ENCODE results near the gene B4GALNT3. TPM values are rescaled to one million over a fixed set of nuclear protein-coding genes. Genes with fewer than 3 reads are reported as not detected.

Gene B4GALNT3
- total RNA-seq, 4 donors from 2014 or later, result under 0.01 to 0.80 (median 0.36) TPM

- Histone ChIP-seq H3K4me3 (peak overlapping the region; percentile 61 to 78 (median 68)), H3K36me3 (peaks cover 0 to 3% (median 1%) of the 10 kb centered on the region in 4 donors), H3K27me3 (no peaks in the 10 kb centered on the region), H3K4me1 (peaks cover 34 to 43% (median 42%) of the 10 kb centered on the region in 4 donors), H3K27ac (replicated peaks in 1 of 4) (peak overlapping the region; percentile 89 to 96 (median 96)), H3K9me3 (no peaks in the 10 kb centered on the region)
- 24% methylated on average over 3 of the region's 22 CpGs for WGBS
- TF ChIP-seq CTCF (IDR thresholded peaks at IDR 0.05), result no peak
- TF ChIP-seq POLR2AphosphoS5 (IDR thresholded peaks at IDR 0.05), result peak; percentile 72 to 86
- TF ChIP-seq EP300 (IDR thresholded peaks at IDR 0.05), result no peak
- TF ChIP-seq POLR2A (IDR thresholded peaks at IDR 0.05; ENCODE audit: low read depth), result peak; percentile 57
- intact Hi-C loops (cut with DNase I), result loop anchor here (1.0 to 2.0 kb wide), 2 partner anchors 244 to 378 kb away; partner anchors contain the start of gene RAD52
- DNase-seq (ENCODE audit: extremely low spot score), result no peak
These were observed 110.7 kb downstream of the B4GALNT3 start for GRCh38 chr12:570435-570920.

DNA sequence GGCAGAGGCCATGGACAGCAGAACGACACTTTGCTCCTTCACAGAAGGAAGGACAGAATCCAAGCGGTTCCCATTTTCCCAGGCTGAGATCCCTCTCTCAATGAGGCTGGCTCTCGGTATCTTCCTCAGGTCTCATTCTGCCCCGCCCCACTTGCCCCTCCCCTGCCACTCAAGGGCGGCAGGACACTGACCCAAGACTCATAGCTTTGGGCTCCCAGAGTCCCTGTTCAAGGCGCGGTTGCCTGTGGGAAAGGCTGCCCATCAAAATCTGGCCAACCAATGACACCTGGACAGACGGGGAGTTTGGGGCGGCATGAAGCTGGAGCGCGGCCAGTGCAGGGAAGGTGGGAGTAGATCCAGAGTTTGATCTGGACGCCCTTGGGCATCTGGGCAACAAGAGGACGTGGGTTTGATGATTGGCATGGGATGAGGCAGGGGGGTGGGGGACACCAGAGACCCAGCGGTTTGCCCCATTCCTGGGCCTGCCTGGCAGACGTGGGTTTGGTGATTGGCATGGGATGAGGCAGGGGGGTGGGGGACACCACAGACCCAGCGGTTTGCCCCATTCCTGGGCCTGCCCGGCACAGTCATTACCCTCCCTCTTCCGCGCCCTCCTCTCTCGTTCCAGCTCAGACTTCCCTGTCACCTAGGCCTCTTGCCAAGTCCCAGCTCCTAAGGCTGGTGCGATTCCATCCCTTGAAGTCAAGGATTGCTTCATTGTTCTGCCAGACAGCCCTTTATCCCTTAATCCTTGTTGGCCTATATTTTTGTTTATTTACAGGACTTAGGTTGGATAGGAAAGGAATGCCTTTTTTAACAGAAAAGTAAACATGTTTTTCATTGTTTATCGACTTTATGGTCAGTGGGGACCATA, 111.4 kb downstream of the B4GALNT3 start:
- 53% methylated on average over 18 of the region's 22 CpGs for WGBS
- Histone ChIP-seq H3K4me3 (peak overlapping the region; percentile 61 to 78 (median 68)), H3K27me3 (no peaks in the 10 kb centered on the region), H3K9me3 (no peaks in the 10 kb centered on the region), H3K36me3 (no peaks in the 10 kb centered on the region), H3K4me1 (peaks cover 40 to 50% (median 49%) of the 10 kb centered on the region in 4 donors), H3K27ac (replicated peaks in 1 of 4) (peak overlapping the region; percentile 89 to 96 (median 96))
- no peak for DNase-seq (ENCODE audit: extremely low spot score)
- no peak for TF ChIP-seq EP300 (IDR thresholded peaks at IDR 0.05)
- TF ChIP-seq CTCF (IDR thresholded peaks at IDR 0.05), result no peak
- TF ChIP-seq POLR2AphosphoS5 (IDR thresholded peaks at IDR 0.05), result peak; percentile 46 to 54
- intact Hi-C loops (cut with DNase I), result loop anchor here (1.0 to 2.0 kb wide), 2 partner anchors 243 to 378 kb away; partner anchors contain the start of gene RAD52

DNA sequence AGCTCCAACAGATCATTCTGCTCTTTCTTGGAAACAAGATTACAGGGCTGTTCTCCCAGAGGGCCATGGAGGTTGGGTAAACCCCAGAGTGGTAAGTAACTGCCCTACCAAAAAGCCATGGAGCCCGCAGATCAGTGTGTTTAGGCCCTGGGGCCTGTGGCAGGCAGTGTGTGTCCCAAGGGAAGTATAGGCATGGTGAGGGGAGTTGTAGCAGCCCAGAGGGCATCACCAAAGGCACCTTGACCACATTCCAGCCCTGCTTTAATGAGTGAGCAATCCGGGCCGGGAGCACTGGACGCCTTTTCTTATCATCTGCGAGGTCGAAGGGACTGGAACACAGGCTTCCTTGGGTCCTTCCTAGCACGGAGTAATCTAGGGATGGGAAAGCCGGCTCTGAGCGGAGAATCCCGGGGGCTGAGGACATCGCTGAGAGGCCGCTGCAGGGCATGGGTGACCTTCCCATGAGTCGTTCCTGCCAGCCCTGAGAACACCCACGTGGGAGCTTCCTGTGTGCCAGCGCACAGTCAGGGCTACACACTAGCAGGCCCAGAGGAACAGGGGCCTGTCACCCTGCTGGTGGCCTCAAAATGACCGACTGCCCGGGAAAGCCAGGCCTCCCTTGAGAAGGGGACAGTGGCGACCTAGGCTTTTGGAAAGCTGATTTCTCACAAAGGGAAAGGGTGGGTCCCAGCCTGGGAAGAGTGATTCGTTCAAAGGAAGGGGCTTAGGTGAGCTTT, 112.2 kb downstream of the B4GALNT3 start:
- no peaks in the 10 kb centered on the region for H3K36me3 ChIP-seq
- H3K27me3 ChIP-seq, result no peaks in the 10 kb centered on the region
- H3K9me3 ChIP-seq, result no peaks in the 10 kb centered on the region
- TF ChIP-seq POLR2A (IDR thresholded peaks at IDR 0.05; ENCODE audit: low read depth), result no peak
- no peak for TF ChIP-seq POLR2AphosphoS5 (IDR thresholded peaks at IDR 0.05)
- no peak for TF ChIP-seq CTCF (IDR thresholded peaks at IDR 0.05)
- TF ChIP-seq EP300 (IDR thresholded peaks at IDR 0.05), result no peak
- H3K27ac ChIP-seq (replicated peaks in 1 of 4), result peak overlapping the region; percentile 89 to 96 (median 96)
- intact Hi-C loops (cut with DNase I), result loop anchor here (2.0 kb wide), 1 partner anchor 377 kb away; the partner anchor contains the start of gene RAD52
- H3K4me1 ChIP-seq, result peaks cover 47 to 57% (median 56%) of the 10 kb centered on the region in 4 donors
- WGBS, result 81% methylated on average over 17 of the region's 19 CpGs
- peak overlapping the region in 1 of 4 donors; percentile 69 for H3K4me3 ChIP-seq
- DNase-seq (ENCODE audit: extremely low spot score), result no peak

DNA sequence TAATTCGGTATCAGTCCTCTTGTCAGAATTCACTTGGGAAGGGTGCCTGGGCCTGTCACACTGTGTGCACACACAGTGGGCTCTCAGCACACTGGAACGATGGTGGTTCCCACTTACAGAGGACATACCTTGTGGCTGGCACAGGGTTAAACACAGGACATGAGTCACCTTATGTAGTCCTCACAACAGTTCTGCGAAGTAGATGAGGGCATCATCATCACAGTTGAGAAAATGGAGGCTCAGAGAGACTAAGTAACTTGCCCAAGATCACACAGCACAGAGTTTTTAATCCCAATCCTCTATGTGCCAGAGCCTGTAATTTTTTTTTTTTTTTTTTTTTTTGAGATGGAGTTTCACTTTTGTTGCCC, 112.8 kb downstream of the B4GALNT3 start:
- Histone ChIP-seq H3K27ac (replicated peaks in 1 of 4) (peak overlapping the region; percentile 89 to 96 (median 96)), H3K36me3 (no peaks in the 10 kb centered on the region), H3K27me3 (no peaks in the 10 kb centered on the region), H3K4me1 (peaks cover 47 to 57% (median 56%) of the 10 kb centered on the region in 4 donors), H3K4me3 (no peak overlapping the region), H3K9me3 (no peaks in the 10 kb centered on the region)
- DNase-seq (ENCODE audit: extremely low spot score), result no peak
- TF ChIP-seq POLR2AphosphoS5 (IDR thresholded peaks at IDR 0.05) (no peak), CTCF (IDR thresholded peaks at IDR 0.05) (no peak), POLR2A (IDR thresholded peaks at IDR 0.05; ENCODE audit: low read depth) (no peak), EP300 (IDR thresholded peaks at IDR 0.05) (no peak)
- WGBS, result 86% methylated on average over 3 of the region's 3 CpGs
- intact Hi-C loops (cut with DNase I), result no loop called here
